IPS-NIHi7 (cell line): ENCODE data around the gene SAMD10.

ENCODE experiments used
- DNase-seq: peaks from one replicate; pipeline ENCODE4 v3.0.0; 2012; ENCODE audit warnings: mixed read lengths; ENCODE audit errors: extremely low spot score

The SAMD10 gene

DNA sequence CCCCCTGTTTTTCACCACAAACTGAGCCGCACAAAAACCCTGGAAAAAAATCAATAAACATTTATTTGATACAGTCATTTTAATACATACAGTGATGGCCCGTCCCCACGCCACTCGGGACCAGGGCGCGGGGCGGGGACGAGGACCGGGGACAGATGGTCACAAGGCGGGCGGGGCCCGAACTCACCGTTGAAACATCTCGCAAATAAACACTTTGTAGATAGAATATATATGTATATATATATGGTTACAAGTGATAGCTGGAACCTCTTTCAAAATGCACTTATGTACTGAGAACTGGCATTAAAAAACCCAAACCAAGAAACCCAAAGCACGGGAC, 22.8 kb downstream of the SAMD10 start:
- DNase-seq: no peak

DNA sequence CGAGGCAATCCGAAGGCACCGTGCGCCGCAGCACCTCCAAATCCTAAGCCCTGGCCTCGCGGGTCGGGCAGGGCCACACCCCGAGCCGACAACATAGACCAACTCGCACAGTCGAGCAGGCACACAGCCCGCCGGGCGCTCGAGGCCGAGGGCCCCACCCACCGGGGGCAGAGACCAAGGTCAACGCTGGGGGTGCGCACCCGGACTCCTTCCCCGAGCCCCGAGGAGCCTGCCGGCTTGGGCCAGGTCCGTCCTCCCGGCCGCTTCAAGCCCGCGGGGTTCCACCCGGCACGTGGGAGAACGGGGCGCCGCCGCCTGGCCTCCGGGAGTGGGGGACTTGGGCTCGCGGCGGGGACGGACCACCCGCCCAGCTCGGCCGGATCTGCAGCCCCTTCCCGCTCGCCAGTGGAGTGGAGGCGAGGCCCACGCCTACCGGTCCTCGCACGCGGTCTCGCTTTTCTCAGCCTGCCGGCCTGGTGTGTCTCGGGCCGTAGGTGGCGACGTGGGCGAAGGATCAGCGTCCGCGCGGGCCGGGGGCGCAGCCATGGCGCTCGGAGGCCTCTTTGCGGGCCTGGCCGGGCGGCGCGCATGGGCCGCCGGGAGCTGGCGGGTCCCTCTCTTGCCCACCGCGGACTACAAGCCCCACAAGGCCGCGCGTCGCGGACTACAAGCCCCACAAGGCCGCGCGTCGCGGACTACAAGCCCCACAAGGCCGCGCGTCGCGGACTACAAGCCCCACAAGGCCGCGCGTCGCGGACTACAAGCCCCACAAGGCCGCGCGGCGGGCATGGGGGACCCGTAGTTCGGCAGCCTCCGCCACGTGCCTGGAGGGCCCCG, 23.4 kb downstream of the SAMD10 start, which contains the start of gene UCKL1:
TSS of gene UCKL1 (minus strand) at position 590 of the 837 bp plus-strand sequence. CDS start at position 546, 44 bp downstream.
- DNase-seq: peak; percentile 90

DNA sequence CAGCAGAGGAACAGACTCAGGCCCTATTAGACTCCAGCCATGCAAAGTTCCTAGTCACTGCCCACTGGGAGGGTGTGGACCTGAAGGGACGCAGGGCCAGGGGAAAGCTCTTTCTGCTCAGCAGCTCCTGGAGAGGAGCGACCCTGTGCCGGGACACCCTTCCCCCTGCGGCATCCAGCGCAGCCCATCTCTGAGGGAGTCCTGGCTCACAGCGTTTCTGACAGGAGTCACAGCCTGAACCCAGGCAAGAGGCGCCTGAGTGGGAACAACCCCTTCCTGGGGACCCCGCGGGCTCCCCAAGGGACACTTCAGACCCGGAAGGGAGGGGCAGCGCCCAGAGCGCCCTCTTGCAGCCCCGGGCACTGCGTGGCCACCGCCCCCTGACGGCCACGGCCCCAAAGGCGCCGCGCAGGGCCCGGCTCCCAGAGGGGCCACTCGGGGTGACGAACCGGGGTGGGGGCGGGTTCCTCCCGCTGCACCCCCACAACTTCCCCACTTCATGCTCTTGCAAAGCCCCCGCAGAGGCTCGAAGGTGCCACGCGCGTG, 24.1 kb downstream of the SAMD10 start:
- peak; percentile 28 for DNase-seq

DNA sequence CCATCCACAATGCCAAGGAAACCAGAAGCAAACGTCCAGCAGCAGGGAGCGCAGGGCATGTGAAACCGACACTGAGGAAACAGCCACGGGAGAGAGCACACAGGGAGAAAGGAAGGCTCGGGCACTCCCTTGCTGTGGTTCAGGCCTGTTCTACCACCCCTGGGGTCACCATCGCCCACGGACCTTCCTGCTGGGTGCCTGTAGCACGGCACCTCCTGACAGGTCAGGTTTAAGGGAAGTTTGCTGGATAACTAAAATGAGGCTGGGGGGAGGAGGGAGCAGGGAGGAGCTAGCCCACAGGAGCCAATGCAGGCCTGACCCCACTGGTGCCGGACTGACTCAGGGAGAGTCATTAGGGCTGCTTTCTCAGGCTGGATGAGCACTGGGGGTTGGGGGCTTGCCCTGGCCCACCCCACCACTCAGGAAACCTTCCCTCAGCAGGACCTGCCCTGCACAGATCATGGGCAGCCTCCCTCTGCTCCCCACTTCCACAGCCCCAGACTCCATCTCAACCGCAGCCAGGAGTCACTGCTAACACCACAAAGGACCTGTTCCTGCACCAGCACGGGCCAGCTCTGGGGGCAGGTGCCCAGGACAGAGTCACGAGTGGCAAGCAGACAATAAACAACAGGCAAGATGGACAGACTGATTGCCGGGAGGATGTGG, 25.5 kb downstream of the SAMD10 start:
- DNase-seq: no peak

DNA sequence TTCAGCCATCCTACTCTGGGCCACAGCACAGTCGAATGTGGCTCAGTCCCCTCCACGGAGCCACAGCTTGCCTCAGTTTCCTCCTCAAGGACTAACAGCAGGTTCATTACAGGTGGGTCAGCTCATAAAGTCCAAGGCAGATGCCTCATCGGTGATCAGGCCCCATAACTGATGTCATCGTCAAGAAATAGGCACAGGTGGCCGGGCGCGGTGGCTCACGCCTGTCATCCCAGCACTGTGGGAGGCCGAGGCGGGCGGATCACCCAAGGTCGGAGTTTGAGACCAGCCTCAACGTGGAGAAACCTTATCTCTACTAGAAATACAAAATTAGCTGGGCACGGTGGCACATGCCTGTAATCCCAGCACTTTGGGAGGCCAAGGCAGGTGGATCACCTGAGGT, 26.7 kb downstream of the SAMD10 start:
- no peak for DNase-seq

DNA sequence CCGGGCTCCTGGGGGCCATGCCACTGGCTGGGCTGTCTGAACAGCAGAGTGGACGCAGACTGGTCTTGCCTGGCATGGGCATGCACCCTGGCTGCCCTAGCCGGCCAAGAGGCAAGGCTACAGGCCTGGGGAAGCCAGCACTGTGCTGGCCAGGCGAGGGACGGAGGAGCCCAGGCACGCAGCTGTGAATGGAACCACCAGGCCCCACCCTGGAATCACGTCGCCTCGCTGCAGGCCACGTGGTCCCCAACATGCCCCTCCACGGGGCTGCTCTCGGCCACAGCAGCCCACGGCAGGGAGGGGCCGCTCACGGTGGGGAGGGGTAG, 27.3 kb downstream of the SAMD10 start:
- no peak for DNase-seq

DNA sequence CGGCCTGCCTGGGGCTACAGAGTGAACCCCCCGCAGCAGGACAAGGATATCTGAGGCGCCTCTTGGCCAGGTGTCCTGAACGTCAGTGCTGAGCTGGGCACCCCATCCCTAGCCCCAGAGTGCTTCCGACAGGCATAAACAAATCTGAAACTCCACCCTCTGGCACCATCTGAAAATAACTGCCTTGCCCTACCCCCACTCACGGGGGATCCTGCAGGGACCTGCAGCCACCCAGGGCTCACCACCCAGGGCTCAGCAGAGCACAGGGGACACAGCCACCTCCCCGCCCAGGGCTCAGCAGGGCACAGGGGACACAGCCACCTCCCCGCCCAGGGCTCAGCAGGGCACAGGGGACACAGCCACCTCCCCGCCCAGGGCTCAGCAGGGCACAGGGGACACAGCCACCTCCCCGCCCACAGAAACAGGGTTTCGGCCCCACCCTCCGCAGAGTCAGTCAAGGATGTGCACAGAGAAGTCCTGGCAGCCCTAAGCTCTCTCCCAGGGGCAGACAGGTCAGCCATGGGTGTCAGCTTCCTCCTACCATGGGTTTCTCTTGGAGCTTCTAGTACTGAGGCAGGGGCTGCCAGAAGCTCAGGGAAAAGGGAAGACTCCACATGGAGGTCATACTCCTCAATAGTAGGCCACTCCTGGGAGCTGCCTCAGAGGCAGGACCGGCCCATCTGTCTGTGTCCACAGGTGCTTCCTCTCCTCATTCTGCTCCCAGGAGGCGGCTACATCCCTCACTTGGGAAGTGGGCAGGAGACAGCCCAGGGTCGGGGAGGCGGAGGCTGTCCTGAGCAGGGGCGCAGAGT, 27.8 kb downstream of the SAMD10 start:
- DNase-seq: no peak

DNA sequence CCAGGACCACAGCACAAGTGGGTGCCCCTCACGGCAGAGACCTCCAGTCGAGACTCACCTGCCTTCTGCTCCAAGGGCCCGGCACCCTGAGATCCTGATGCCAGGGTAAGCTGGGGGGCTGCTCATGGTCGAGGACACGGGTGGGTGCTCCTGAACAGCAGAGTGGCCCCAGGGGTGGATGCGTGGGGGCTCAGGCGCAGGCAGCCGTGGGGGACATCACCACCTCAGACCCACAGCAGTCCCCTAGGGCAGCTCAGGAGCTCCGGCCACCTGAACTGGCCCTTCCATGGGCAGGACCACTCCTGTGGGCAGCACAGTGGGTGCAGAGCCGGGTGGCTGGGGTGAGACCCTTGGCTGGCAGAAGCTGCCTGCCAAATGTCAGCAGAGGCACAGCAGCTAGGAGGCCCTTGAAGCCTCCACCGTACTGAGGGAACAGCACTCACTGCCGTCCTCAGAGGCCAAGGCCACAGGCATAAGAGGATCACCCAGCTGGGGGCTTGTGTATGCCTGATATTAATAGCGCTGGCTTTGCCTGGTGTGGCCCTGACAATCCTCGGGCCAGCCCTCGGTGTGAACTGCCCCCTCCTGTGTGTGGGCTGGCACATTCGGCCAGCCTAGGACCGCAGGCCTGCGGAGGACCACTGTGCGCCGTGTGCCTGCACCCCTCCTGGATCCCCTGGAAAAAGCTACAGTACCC, 28.6 kb downstream of the SAMD10 start:
- DNase-seq: no peak

DNA sequence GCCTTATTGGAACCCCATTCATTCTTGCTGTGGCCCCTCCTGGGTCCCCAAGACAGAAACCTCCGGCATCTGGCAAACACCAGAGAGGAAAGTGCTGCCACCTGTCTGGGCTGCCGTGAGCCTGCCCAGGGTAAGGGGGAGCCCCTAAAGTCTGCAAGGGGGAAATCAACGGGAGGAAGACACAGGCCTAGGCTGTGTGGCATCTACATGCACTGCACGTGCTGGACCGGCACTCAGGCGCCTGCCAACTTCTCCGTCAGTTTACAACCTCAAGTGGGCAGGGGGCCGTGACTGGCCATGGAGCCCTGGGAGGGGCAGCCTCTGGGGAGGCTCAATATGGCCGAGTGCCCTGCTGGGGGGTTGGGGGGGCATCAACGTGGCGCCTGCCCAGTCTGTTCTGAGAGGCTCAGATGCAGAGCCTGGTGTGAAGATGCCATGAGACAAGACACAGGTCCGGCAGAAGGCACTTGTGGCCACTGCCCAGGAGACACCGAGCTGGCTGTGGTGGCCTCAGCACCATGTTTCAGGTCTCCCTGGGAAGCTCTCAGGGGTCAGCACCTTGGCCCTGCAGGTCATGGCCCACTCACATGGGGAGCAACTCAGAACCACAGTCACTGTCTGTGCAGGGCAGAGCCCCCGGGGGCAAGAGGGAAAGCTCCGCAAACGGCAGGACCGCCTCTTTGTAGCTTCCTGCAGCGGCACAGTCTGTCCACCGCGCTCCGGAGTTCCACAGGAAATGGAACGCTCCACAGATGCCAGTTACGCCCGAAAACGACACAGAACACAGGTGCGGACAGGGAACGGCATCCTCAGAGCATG, 31.6 kb downstream of the SAMD10 start:
- no peak for DNase-seq

DNA sequence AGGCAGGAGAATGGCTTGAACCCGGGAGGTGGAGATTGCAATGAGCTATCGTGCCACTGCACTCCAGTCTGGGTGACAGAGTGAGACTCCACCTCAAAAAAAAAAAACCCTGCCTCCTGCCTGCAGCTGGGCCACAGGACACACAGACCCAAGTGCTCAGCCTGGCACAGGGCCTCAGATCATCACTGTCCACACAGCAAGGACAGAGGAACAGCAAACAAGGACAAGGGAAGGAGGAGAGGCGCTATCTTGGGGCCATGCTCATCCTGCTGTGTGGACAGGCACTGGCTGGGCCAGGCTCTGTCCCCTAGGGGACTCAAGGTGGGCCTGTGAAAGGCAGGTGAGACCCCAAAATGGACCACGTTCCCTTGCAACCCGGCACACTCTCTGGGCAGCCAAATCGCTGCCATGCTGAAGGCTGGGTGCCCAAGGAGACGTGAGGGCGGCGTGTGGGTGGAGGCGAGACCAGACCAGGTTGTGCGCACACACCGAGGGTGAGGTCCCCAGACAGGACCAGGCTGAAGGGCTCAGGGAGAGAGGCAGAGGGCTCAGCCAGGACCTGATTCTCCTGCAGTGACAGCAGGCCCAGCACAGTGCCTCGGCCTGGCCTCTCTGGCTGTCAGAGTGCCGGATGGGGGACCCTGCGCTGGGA, 32.3 kb downstream of the SAMD10 start:
- no peak for DNase-seq

DNA sequence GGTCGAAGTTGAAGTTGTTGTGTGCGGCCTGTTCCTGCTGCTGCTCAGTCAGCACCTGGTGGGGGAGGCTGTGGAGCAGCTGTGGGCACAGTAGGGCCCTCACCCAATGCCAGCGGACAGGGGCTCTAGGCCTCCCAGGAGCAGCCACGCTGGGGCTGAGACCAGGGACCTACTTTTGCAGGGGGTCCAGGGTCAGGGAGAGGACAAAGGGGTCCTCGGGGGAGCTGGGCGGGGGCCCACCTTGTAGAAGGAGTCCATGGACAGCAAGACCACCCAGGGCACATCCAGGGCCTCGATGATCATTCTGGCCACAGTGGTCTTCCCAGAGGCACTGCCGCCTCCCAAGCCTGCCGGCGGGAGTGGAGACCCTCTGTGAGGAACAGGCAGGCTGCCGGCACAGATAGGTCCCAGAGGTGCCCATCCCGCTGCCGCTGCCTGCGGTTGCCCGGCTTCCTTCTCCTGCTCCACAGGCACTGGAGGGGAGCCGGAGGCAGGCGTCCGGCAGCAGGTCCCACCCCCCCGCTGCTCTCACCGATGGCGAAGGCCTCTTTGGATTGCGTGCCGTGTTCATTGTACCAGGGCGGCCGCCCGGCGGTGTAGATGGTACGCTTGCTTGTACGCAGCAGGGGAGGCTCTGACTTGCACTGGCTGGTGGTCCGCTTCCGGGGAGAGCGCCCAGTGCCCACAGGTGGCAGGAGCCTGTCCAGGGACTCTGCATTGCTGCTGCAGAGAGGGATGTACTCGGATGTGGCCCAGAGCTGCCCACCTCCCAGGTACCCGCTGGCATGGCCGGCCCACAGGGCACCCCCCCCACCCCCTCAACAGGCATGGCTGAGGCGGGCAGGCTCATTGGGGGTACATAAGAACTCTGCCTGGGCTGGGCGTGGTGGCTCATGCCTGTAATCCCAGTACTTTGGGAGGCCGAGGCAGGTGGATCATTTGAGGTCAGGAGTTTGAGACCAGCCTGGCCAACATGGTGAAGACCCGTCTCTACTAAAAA, 33.2 kb downstream of the SAMD10 start:
- DNase-seq: no peak

DNA sequence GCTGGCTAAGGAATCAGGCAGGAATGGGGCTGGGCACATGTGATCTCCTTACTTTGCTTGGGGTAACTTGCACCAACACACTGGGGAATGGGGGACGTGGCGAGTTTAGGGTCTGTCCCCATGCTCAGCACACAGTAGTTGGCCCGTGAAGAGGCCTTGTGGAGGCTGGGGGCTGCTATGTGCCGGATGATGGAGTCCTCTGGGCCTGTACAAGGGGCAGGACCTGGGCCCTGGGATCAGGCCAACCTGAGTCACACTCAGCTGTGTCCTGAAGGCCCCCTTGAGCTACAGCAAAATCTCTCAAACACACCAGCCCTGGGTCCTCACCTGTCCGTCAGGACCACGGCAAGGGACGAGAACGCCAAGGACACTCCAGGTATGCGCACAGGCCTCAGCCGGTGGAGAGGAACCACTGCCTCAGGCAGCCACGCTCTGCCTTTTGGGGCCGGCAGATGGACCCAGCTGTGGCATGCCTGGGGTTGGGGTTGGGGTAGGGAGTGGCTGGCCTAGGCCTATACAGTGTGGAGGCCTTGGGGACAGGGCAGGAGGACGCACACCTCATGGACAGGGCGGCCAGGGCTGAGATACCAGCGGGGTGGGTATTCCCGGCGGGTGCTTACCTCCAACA, 34.3 kb downstream of the SAMD10 start:
- DNase-seq: no peak

DNA sequence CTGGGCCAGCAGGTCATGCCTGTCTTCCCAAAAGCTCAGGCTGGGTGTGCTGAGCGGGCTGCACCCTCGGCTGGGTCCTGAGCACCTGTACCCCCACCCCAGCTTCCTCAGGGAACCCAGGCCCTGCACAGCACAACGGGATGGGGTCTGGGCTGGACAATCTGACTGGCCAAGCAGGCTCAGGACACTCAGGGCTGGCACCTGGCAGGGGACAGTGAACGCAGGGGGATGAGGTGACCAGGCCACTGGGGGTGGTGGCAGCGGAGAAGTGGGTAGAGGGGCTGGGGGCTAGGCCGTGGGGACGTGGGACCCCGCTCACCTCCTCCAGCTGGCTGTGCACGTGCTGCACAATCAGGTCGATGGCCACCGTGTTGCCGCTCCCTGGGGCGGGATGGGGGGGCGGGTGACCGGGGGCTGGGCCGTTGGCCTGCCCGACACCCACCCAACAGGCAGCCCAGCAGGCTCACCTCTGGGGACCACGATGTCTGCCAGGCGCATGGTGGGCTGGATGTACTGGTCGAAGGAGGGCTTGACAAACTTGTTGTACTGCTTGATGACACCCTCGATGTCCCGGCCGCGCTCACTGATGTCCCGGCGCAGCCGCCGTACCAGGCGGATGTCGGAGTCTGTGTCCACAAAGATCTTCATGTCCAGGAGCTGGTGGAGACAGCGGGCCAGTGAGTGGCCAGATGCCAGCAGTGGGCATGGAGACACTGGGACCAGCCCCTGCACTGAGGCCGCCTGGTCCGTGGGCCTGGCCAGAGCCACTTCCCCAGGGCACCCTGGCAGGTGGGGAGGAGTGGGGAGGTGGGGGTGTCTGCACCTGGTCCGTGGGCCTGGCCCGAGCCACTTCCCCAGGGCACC, 35.1 kb downstream of the SAMD10 start:
- no peak for DNase-seq

DNA sequence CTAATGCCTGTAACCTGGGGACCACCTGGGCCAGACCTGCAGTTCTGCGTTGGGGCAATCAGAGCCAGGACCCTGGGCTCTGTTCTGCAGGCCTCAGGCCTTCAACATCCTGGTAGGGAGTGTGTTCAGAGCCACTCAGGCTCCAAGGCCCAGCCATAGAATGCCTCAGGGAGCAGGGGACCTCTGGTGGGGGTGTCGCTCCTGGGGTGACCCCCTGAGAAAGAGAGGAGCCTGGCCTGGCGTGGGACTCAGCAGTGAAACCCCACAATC, 35.7 kb downstream of the SAMD10 start:
- DNase-seq: no peak

DNA sequence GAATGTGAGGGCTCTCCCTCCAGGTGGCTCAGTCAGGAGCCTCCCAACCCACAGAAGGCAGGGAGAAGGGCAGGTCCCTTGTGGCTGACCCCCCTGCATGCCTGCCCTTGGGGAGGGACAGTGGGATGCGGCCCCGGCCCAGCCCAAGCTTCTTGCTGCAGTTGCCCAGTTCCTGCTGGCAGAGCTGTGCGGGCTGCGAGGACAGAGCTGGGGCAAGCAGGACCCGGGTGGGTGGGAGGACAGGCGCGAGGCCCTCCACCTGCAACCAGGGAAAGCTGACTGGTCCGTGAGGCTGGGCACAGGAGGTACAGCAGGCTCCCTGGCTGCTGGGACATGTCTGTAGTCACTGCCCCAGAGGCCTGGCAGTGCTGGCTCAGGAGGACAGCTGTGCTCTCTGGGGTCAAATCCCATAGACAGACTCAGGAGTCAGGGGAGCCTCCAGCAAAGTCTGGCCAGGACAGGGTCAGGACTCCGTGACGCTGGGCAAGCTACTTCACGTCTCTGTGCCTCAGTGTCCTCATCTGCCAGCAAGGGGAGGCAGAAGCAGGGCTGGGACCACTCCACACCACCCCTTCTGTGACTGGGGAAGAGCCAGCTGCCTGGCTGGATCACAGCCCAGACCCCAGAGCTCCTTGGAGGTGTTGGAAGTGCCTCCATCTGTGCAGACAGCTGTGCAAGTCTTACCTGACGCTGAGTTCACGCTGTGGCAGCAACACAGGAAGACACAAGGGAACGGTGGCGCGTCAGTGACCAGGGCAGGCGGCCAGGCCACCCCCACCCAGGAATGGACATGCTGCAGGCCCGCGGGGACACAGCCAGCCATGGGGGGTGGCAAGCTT, 36.3 kb downstream of the SAMD10 start:
- no peak for DNase-seq

DNA sequence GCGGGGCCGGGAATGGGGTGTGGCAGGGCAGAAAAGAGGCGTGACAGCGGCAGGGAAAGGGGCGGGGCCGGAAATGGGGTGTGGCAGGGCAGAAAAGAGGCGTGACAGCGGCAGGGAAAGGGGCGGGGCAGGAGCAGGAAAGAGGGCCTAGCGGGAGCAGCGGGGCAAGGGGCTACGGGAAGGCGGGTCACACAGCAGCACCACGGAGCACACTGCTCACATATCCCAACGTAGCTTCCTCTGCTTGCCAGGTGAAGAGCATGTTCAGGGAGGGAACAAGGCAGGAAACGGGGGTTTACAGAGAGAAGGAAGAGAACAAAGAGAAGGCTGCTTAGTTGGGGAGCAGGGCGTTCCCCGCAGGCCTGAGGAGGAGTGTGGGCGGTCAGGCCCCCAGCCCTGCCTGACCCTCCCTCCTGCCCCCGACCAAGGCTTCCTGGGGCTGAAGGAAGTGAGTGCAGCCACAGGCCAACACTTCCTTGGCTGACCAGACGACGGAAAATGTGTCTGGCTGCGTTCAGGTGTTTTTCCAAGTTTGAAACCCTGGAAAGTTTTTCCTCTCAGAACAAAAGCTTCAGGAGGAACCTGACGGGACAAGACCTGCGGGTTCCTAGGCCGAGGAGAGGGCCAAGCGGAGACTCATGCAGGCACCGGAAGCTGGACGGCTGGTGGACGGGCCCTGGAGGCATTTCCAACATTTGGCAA, 37.0 kb downstream of the SAMD10 start:
- DNase-seq: peak; percentile 89
